Trophoblast cell (in vitro differentiated cells and primary cell): ENCODE measurements around the gene RNF207.

ENCODE experiments used
- DNase-seq, 2 donors: peaks; one replicate each; pipeline ENCODE4 v3.0.0-alpha.2; 2016
- H2AFZ ChIP-seq: 2 replicates; pipeline ENCODE4 v1.6.1; 2013; ENCODE audit warnings: low read length, moderate library complexity, mild to moderate bottlenecking; ENCODE audit not compliant: insufficient read depth, poor library complexity
- H2AK5ac ChIP-seq: 2 replicates; pipeline ENCODE4 v1.6.1; 2013; ENCODE audit warnings: mild to moderate bottlenecking, low read length
- H2BK120ac ChIP-seq: 2 replicates; pipeline ENCODE4 v1.6.1; 2013; ENCODE audit warnings: low read length, mild to moderate bottlenecking, moderate library complexity; ENCODE audit not compliant: insufficient read depth, poor library complexity
- H2BK12ac ChIP-seq: 2 replicates; pipeline ENCODE4 v1.6.1; 2013; ENCODE audit warnings: mild to moderate bottlenecking, low read length, moderate library complexity
- H2BK5ac ChIP-seq: 2 replicates; pipeline ENCODE4 v1.6.1; 2013; ENCODE audit warnings: low read length, low read depth, moderate library complexity, mild to moderate bottlenecking; ENCODE audit not compliant: poor library complexity
- H3K14ac ChIP-seq: 2 replicates; pipeline ENCODE4 v1.6.1; 2013; ENCODE audit warnings: mild to moderate bottlenecking, low read length
- H3K18ac ChIP-seq: 2 replicates; pipeline ENCODE4 v1.6.1; 2013; ENCODE audit warnings: mild to moderate bottlenecking, low read length
- H3K23ac ChIP-seq: 2 replicates; pipeline ENCODE4 v1.6.1; 2013; ENCODE audit warnings: low read length
- H3K27ac ChIP-seq: 2 replicates; pipeline ENCODE4 v1.5.1; 2013; ENCODE audit warnings: low read depth, mild to moderate bottlenecking, inconsistent platforms, low read length, moderate library complexity
- H3K27me3 ChIP-seq: 2 replicates; pipeline ENCODE4 v1.6.1; 2013; ENCODE audit warnings: inconsistent platforms, mild to moderate bottlenecking, low read length, moderate library complexity; ENCODE audit not compliant: insufficient read depth
- H3K36me3 ChIP-seq, 2 experiments: 1 replicate in 1 of 2; 2 replicates in 1 of 2; pipeline ENCODE4 v1.6.1; 2013; ENCODE audit warnings: low read length in 2 of 2, mild to moderate bottlenecking in 2 of 2, moderate library complexity in 1 of 2; ENCODE audit not compliant: insufficient read depth in 2 of 2, control insufficient read depth in 1 of 2
- H3K4ac ChIP-seq: 2 replicates; pipeline ENCODE4 v1.6.1; 2013; ENCODE audit warnings: low read depth, mild to moderate bottlenecking, low read length, moderate library complexity
- H3K4me1 ChIP-seq, 2 experiments: 1 replicate in 1 of 2; 2 replicates in 1 of 2; pipeline ENCODE4 v1.6.1; 2013; ENCODE audit warnings: low read length in 2 of 2, mild to moderate bottlenecking in 2 of 2, moderate library complexity in 1 of 2; ENCODE audit not compliant: insufficient read depth in 2 of 2, control insufficient read depth in 1 of 2
- H3K4me2 ChIP-seq: 2 replicates; pipeline ENCODE4 v1.6.1; 2013; ENCODE audit warnings: inconsistent platforms, mild to moderate bottlenecking, low read length, moderate library complexity
- H3K4me3 ChIP-seq: 2 replicates; pipeline ENCODE4 v1.5.1; 2013; ENCODE audit warnings: mild to moderate bottlenecking, low read depth, low read length, inconsistent platforms
- H3K79me1 ChIP-seq: one replicate; pipeline ENCODE4 v1.6.1; 2013; ENCODE audit warnings: low read length
- H3K79me2 ChIP-seq: 2 replicates; pipeline ENCODE4 v1.6.1; 2013; ENCODE audit warnings: low read length, mild to moderate bottlenecking; ENCODE audit not compliant: control insufficient read depth, insufficient read depth, poor library complexity
- H3K9ac ChIP-seq: 2 replicates; pipeline ENCODE4 v1.6.1; 2013; ENCODE audit warnings: mild to moderate bottlenecking, low read length
- H3K9me3 ChIP-seq: 2 replicates; pipeline ENCODE4 v1.6.1; 2013; ENCODE audit warnings: low read depth, mild to moderate bottlenecking, control low read depth, inconsistent platforms, low read length; ENCODE audit not compliant: insufficient read depth
- H4K12ac ChIP-seq: 2 replicates; pipeline ENCODE4 v1.6.1; 2013; ENCODE audit warnings: low read depth, mild to moderate bottlenecking, low read length, moderate library complexity
- H4K8ac ChIP-seq: 2 replicates; pipeline ENCODE4 v1.6.1; 2013; ENCODE audit warnings: low read depth, mild to moderate bottlenecking, low read length, moderate library complexity
- H4K91ac ChIP-seq: one replicate; pipeline ENCODE4 v1.6.1; 2013; ENCODE audit warnings: low read depth, mild to moderate bottlenecking, low read length, moderate library complexity
- WGBS: extraction: QIAGEN DNeasy Blood & Tissue Kit; methylation state at CpG from one replicate; pipeline ENCODE4 v1.1.7; 2013; ENCODE audit warnings: missing lambda C conversion rate; ENCODE audit not compliant: insufficient read length, insufficient coverage; ENCODE audit errors: extremely low coverage; 5-methylcytosine and 5-hydroxymethylcytosine counted together

The RNF207 gene

GRCh38 chr1:6254691-6255090 is 48.8 kb downstream of the RNF207 start:
- no peak for DNase-seq
- H2BK5ac ChIP-seq = no peak overlapping the region
- WGBS = no CpG with 5 or more reads among the region's 16 CpGs

GRCh38 chr1:6256645-6257044 is 50.7 kb downstream of the RNF207 start:
- no peak overlapping the region for H3K27ac ChIP-seq

More at GRCh38 chr1:6254691-6255090, 48.8 kb downstream of the RNF207 start:
- Histone ChIP-seq H4K8ac (no peak overlapping the region), H4K12ac (no peak overlapping the region), H3K4me3 (no peak overlapping the region), H3K9me3 (peaks cover 5% of the 10 kb centered on the region), H2AK5ac (no peak overlapping the region), H3K79me1 (no peaks in the 10 kb centered on the region), H2AFZ (no peak overlapping the region), H3K4ac (no peak overlapping the region), H3K18ac (no peak overlapping the region), H3K14ac (no peak overlapping the region), H3K23ac (no peak overlapping the region), H2BK120ac (no peak overlapping the region), H3K9ac (no peak overlapping the region), H3K27me3 (peaks cover 16% of the 10 kb centered on the region), H3K27ac (no peak overlapping the region), H3K4me2 (no peak overlapping the region), H3K79me2 (no peaks in the 10 kb centered on the region), H3K4me1 (peaks cover 0 to 2% of the 10 kb centered on the region in 2 experiments), H2BK12ac (no peak overlapping the region), H3K36me3 (no peaks in the 10 kb centered on the region), H4K91ac (no peak overlapping the region)

GRCh38 chr1:6257541-6258069 is 51.7 kb downstream of the RNF207 start:
- no CpG with 5 or more reads among the region's 8 CpGs for WGBS
- Histone ChIP-seq H2AFZ (no peak overlapping the region), H3K9ac (no peak overlapping the region), H3K18ac (no peak overlapping the region), H3K79me2 (no peaks in the 10 kb centered on the region), H3K4me2 (no peak overlapping the region), H3K36me3 (no peaks in the 10 kb centered on the region), H3K4me1 (peaks cover 2 to 9% of the 10 kb centered on the region in 2 experiments), H2BK12ac (no peak overlapping the region), H3K4ac (no peak overlapping the region), H3K23ac (no peak overlapping the region), H3K14ac (no peak overlapping the region), H3K27me3 (peaks cover 4% of the 10 kb centered on the region), H3K4me3 (no peak overlapping the region), H4K12ac (no peak overlapping the region), H2BK5ac (no peak overlapping the region), H4K91ac (no peak overlapping the region), H4K8ac (no peak overlapping the region), H2BK120ac (no peak overlapping the region), H3K79me1 (no peaks in the 10 kb centered on the region), H3K27ac (no peak overlapping the region), H2AK5ac (no peak overlapping the region), H3K9me3 (peaks cover 3% of the 10 kb centered on the region)
- no peak for DNase-seq

More at GRCh38 chr1:6256645-6257044, 50.7 kb downstream of the RNF207 start:
- H4K12ac ChIP-seq = no peak overlapping the region
- no peak overlapping the region for H3K4me3 ChIP-seq
- no peak overlapping the region for H3K4ac ChIP-seq
- H2BK120ac ChIP-seq = no peak overlapping the region
- H2AFZ ChIP-seq = no peak overlapping the region
- no peak overlapping the region for H3K9ac ChIP-seq
- H3K4me2 ChIP-seq = no peak overlapping the region
- no peaks in the 10 kb centered on the region for H3K79me1 ChIP-seq
- H4K8ac ChIP-seq = no peak overlapping the region
- no peak overlapping the region for H4K91ac ChIP-seq
- H3K79me2 ChIP-seq = no peaks in the 10 kb centered on the region
- no peak overlapping the region for H2BK12ac ChIP-seq
- peaks cover 4% of the 10 kb centered on the region for H3K27me3 ChIP-seq
- peaks cover 3% of the 10 kb centered on the region for H3K9me3 ChIP-seq
- no peak overlapping the region for H2AK5ac ChIP-seq
- H3K4me1 ChIP-seq = peaks cover 2 to 9% of the 10 kb centered on the region in 2 experiments
- no CpG with 5 or more reads among the region's 13 CpGs for WGBS
- H3K14ac ChIP-seq = no peak overlapping the region
- H2BK5ac ChIP-seq = no peak overlapping the region
- no peaks in the 10 kb centered on the region for H3K36me3 ChIP-seq
- no peak overlapping the region for H3K18ac ChIP-seq
- H3K23ac ChIP-seq = no peak overlapping the region
- peak; percentile 19 to 46 for DNase-seq

- no peak overlapping the region for H3K4me3 ChIP-seq
- H2AK5ac ChIP-seq = no peak overlapping the region
- H2AFZ ChIP-seq = no peak overlapping the region
- H3K79me1 ChIP-seq = no peaks in the 10 kb centered on the region
- no peaks in the 10 kb centered on the region for H3K36me3 ChIP-seq
- no peak overlapping the region for H3K4me2 ChIP-seq
- H3K4ac ChIP-seq = no peak overlapping the region
- peaks cover 4% of the 10 kb centered on the region for H3K27me3 ChIP-seq
- peaks cover 2 to 9% of the 10 kb centered on the region in 2 experiments for H3K4me1 ChIP-seq
- H3K9me3 ChIP-seq = peaks cover 2% of the 10 kb centered on the region
- no peak overlapping the region for H3K18ac ChIP-seq
- H3K23ac ChIP-seq = no peak overlapping the region
- no peak overlapping the region for H2BK5ac ChIP-seq
- H4K12ac ChIP-seq = no peak overlapping the region
- no peak overlapping the region for H2BK12ac ChIP-seq
- H4K91ac ChIP-seq = no peak overlapping the region
- H3K27ac ChIP-seq = no peak overlapping the region
- no peak overlapping the region for H4K8ac ChIP-seq
- peak; percentile 20 to 29 for DNase-seq
- WGBS = no CpG with 5 or more reads among the region's 10 CpGs
- no peak overlapping the region for H2BK120ac ChIP-seq
- H3K9ac ChIP-seq = no peak overlapping the region
- H3K79me2 ChIP-seq = no peaks in the 10 kb centered on the region
- no peak overlapping the region for H3K14ac ChIP-seq
Measured at GRCh38 chr1:6258675-6259074, 52.8 kb downstream of the RNF207 start.
